Astrocyte of the spinal cord (primary cell): Measurements from ENCODE around the gene FBXO42.

ENCODE experiments used
- DNase-seq: peaks from one replicate; pipeline ENCODE4 v3.0.0; 2011; ENCODE audit warnings: low read depth, low spot score
- H3K4me3 ChIP-seq: 2 replicates; pipeline ENCODE4 v1.5.1; 2011; ENCODE audit warnings: low read depth, mild to moderate bottlenecking, low read length, moderate library complexity
- CTCF ChIP-seq: IDR thresholded peaks from 2 replicates; pipeline ENCODE4 v1.5.1; 2012; ENCODE audit warnings: low read depth, mild to moderate bottlenecking, low read length, inconsistent platforms
- in situ Hi-C: cut with HindIII; loops from 2 replicates; pipeline ENCODE4 v1.10.0; 2017; ENCODE audit warnings: low sequenced_read_pairs

The FBXO42 gene

GRCh38 chr1:16342331-16343062 is 9.8 kb downstream of the FBXO42 start:
- TF ChIP-seq CTCF, result no peak
- in situ Hi-C loops, result no loop called here
- H3K4me3 ChIP-seq, result no peak overlapping the region
- no peak for DNase-seq

GRCh38 chr1:16340673-16341072 is 11.6 kb downstream of the FBXO42 start:
- in situ Hi-C loops, result no loop called here
- no peak for TF ChIP-seq CTCF
- DNase-seq, result no peak
- no peak overlapping the region for H3K4me3 ChIP-seq

GRCh38 chr1:16338961-16339360 is 13.3 kb downstream of the FBXO42 start:
- no peak overlapping the region for H3K4me3 ChIP-seq
- TF ChIP-seq CTCF, result no peak
- no peak for DNase-seq
- in situ Hi-C loops, result no loop called here

GRCh38 chr1:16334655-16335340 is 17.5 kb downstream of the FBXO42 start:
- TF ChIP-seq CTCF, result no peak
- H3K4me3 ChIP-seq, result no peak overlapping the region
- in situ Hi-C loops, result no loop called here
- no peak for DNase-seq

- TF ChIP-seq CTCF, result no peak
- in situ Hi-C loops, result no loop called here
- H3K4me3 ChIP-seq, result no peak overlapping the region
- no peak for DNase-seq
Observed at GRCh38 chr1:16326833-16327404, 25.4 kb downstream of the FBXO42 start.

GRCh38 chr1:16324456-16324890 is 27.8 kb downstream of the FBXO42 start:
- peak; percentile 83 for DNase-seq
- H3K4me3 ChIP-seq, result no peak overlapping the region
- in situ Hi-C loops, result no loop called here
- no peak for TF ChIP-seq CTCF
